Measurements from ENCODE around the gene MOB3B. TPM values are rescaled to one million over a fixed set of nuclear protein-coding genes. Genes with fewer than 3 reads are reported as not detected.

Gene MOB3B
- total RNA-seq, 1 donor, result under 0.01 TPM

DNA sequence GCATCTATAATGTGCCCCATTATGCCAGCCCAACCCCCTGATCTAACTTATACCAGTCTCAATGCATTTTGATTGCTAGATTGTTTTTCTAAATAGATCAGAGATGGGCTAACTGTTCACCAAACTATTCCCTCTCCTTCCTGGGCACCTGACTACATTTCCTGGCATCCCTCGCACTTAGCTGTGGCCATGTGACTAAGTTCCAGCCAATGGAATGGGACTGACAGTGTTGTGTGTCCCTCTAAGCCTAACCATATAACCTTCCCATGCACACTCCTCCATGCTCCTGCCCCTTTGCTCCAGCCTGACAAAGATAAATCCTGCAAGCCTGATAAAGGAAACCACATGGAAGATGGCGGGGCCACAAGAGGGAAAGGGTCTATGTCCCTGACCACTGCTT lies 17.8 kb downstream of the MOB3B start:
- H3K27me3 ChIP-seq (ENCODE audit: insufficient read depth, low read length), result no peaks in the 10 kb centered on the region
- no peak for TF ChIP-seq CTCF (IDR thresholded peaks at IDR 0.05; ENCODE audit: extremely low read depth, low read depth, low read length)

GRCh38 chr9:27510780-27511179 lies 18.8 kb downstream of the MOB3B start:
- no peaks in the 10 kb centered on the region for H3K4me1 ChIP-seq (ENCODE audit: insufficient read depth, low read length)
- H3K9me3 ChIP-seq (ENCODE audit: low read depth, low read length), result no peaks in the 10 kb centered on the region
- no peaks in the 10 kb centered on the region for H4K20me1 ChIP-seq (ENCODE audit: insufficient read depth, low read length)
- H2AFZ ChIP-seq (ENCODE audit: low read length), result no peak overlapping the region
- H3K27ac ChIP-seq (ENCODE audit: low read depth, low read length), result no peak overlapping the region
- no peak for DNase-seq (ENCODE audit: insufficient read length, low spot score, missing footprints)
- H3K36me3 ChIP-seq (ENCODE audit: insufficient read depth, low read length), result no peaks in the 10 kb centered on the region
- no peak overlapping the region for H3K4me3 ChIP-seq (ENCODE audit: insufficient read depth, low read length)
- H3K27me3 ChIP-seq (ENCODE audit: insufficient read depth, low read length), result no peaks in the 10 kb centered on the region
- no peak overlapping the region for H3K4me2 ChIP-seq (ENCODE audit: insufficient read depth, low read length)
- TF ChIP-seq CTCF (IDR thresholded peaks at IDR 0.05; ENCODE audit: extremely low read depth, low read depth, low read length), result no peak
- no peaks in the 10 kb centered on the region for H3K79me2 ChIP-seq (ENCODE audit: insufficient read depth, low read length)

More for the DNA sequence above, 17.8 kb downstream of the MOB3B start:
- Histone ChIP-seq H3K36me3 (ENCODE audit: insufficient read depth, low read length) (no peaks in the 10 kb centered on the region), H3K79me2 (ENCODE audit: insufficient read depth, low read length) (no peaks in the 10 kb centered on the region), H3K4me2 (ENCODE audit: insufficient read depth, low read length) (no peak overlapping the region), H2AFZ (ENCODE audit: low read length) (no peak overlapping the region), H4K20me1 (ENCODE audit: insufficient read depth, low read length) (no peaks in the 10 kb centered on the region), H3K4me3 (ENCODE audit: insufficient read depth, low read length) (no peak overlapping the region), H3K9me3 (ENCODE audit: low read depth, low read length) (no peaks in the 10 kb centered on the region), H3K27ac (ENCODE audit: low read depth, low read length) (no peak overlapping the region), H3K4me1 (ENCODE audit: insufficient read depth, low read length) (no peaks in the 10 kb centered on the region)
- DNase-seq (ENCODE audit: insufficient read length, low spot score, missing footprints), result no peak

GRCh38 chr9:27506981-27507380 lies 22.6 kb downstream of the MOB3B start:
- no peaks in the 10 kb centered on the region for H3K4me1 ChIP-seq (ENCODE audit: insufficient read depth, low read length)

DNA sequence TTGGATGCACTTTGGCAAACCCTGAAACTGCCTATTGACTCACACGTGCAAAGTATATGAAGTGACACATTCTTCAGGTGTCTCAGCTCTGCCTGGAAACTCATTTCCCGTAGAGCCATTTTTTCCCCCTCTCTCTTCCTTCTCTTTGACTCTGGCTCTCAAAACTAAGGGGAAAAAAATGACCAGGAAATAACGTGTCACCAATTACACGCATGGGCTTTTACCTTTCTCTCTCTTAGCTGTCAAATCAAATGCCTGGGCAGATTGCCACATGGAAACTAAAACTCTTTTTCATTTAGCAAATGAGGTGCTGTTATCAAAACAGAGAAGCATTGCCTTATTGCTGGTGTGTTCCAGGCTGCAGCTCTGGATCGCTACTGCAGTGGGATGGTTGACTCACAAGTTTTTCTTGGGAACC lies 23.9 kb downstream of the MOB3B start:
- Histone ChIP-seq H3K4me1 (ENCODE audit: insufficient read depth, low read length) (no peaks in the 10 kb centered on the region), H4K20me1 (ENCODE audit: insufficient read depth, low read length) (no peaks in the 10 kb centered on the region), H3K79me2 (ENCODE audit: insufficient read depth, low read length) (no peaks in the 10 kb centered on the region)

More at GRCh38 chr9:27506981-27507380, 22.6 kb downstream of the MOB3B start:
- no peak overlapping the region for H2AFZ ChIP-seq (ENCODE audit: low read length)
- TF ChIP-seq CTCF (IDR thresholded peaks at IDR 0.05; ENCODE audit: extremely low read depth, low read depth, low read length), result no peak
- no peak overlapping the region for H3K27ac ChIP-seq (ENCODE audit: low read depth, low read length)
- no peaks in the 10 kb centered on the region for H3K79me2 ChIP-seq (ENCODE audit: insufficient read depth, low read length)
- no peaks in the 10 kb centered on the region for H3K27me3 ChIP-seq (ENCODE audit: insufficient read depth, low read length)
- no peak overlapping the region for H3K4me3 ChIP-seq (ENCODE audit: insufficient read depth, low read length)
- no peaks in the 10 kb centered on the region for H3K9me3 ChIP-seq (ENCODE audit: low read depth, low read length)
- no peak overlapping the region for H3K4me2 ChIP-seq (ENCODE audit: insufficient read depth, low read length)
- DNase-seq (ENCODE audit: insufficient read length, low spot score, missing footprints), result no peak
- no peaks in the 10 kb centered on the region for H4K20me1 ChIP-seq (ENCODE audit: insufficient read depth, low read length)
- H3K36me3 ChIP-seq (ENCODE audit: insufficient read depth, low read length), result no peaks in the 10 kb centered on the region

More for the DNA sequence above, 23.9 kb downstream of the MOB3B start:
- no peak for DNase-seq (ENCODE audit: insufficient read length, low spot score, missing footprints)
- Histone ChIP-seq H2AFZ (ENCODE audit: low read length) (no peak overlapping the region), H3K27ac (ENCODE audit: low read depth, low read length) (no peak overlapping the region), H3K36me3 (ENCODE audit: insufficient read depth, low read length) (no peaks in the 10 kb centered on the region), H3K9me3 (ENCODE audit: low read depth, low read length) (no peaks in the 10 kb centered on the region), H3K27me3 (ENCODE audit: insufficient read depth, low read length) (no peaks in the 10 kb centered on the region), H3K4me3 (ENCODE audit: insufficient read depth, low read length) (no peak overlapping the region), H3K4me2 (ENCODE audit: insufficient read depth, low read length) (no peak overlapping the region)
- TF ChIP-seq CTCF (IDR thresholded peaks at IDR 0.05; ENCODE audit: extremely low read depth, low read depth, low read length), result no peak

Measured in osteoblast (primary cell).